WERI-Rb-1 (cell line): ENCODE results near the gene TIPARP.

Experiments
- DNase-seq: peaks from one replicate; pipeline ENCODE4 v3.0.0-alpha.2; 2020
- H3K27ac ChIP-seq: fragments of 250-450 bp; sonication (Bioruptor Pico); 2 replicates; pipeline ENCODE4 v1.5.1; 2020; ENCODE audit warnings: mild to moderate bottlenecking, moderate library complexity
- H3K27me3 ChIP-seq: fragments of 250-450 bp; sonication (Bioruptor Pico); 2 replicates; pipeline ENCODE4 v1.5.1; 2021; ENCODE audit warnings: mild to moderate bottlenecking, low read depth, moderate library complexity; ENCODE audit not compliant: insufficient read depth, severe bottlenecking
- H3K36me3 ChIP-seq: fragments of 250-450 bp; sonication (Bioruptor Pico); 2 replicates; pipeline ENCODE4 v1.5.1; 2020; ENCODE audit warnings: mild to moderate bottlenecking, moderate library complexity
- H3K4me3 ChIP-seq: 2 replicates; pipeline ENCODE4 v1.5.1; 2011; ENCODE audit warnings: low read depth, mild to moderate bottlenecking, control low read depth, low read length
- H3K9me3 ChIP-seq: fragments of 250-450 bp; sonication (Bioruptor Pico); 2 replicates; pipeline ENCODE4 v1.5.1; 2021; ENCODE audit warnings: mild to moderate bottlenecking, moderate library complexity; ENCODE audit not compliant: severe bottlenecking
- CTCF ChIP-seq: IDR thresholded peaks from 2 replicates; pipeline ENCODE4 v1.5.1; 2011; ENCODE audit warnings: low read depth, mild to moderate bottlenecking, control low read depth, inconsistent platforms, low read length

Gene TIPARP

GRCh38 chr3:156659260-156659659 lies 15.1 kb upstream of the TIPARP start:
- Histone ChIP-seq H3K36me3 (no peaks in the 10 kb centered on the region), H3K27ac (no peak overlapping the region), H3K4me3 (no peak overlapping the region), H3K27me3 (no peaks in the 10 kb centered on the region), H3K9me3 (no peaks in the 10 kb centered on the region)
- TF ChIP-seq CTCF, result no peak
- DNase-seq, result no peak

GRCh38 chr3:156661155-156661554 lies 13.2 kb upstream of the TIPARP start:
- TF ChIP-seq CTCF, result no peak
- DNase-seq, result no peak
- H3K27me3 ChIP-seq, result no peaks in the 10 kb centered on the region
- H3K36me3 ChIP-seq, result no peaks in the 10 kb centered on the region
- no peak overlapping the region for H3K27ac ChIP-seq
- H3K9me3 ChIP-seq, result no peaks in the 10 kb centered on the region
- no peak overlapping the region for H3K4me3 ChIP-seq

- no peaks in the 10 kb centered on the region for H3K36me3 ChIP-seq
- TF ChIP-seq CTCF, result no peak
- no peak for DNase-seq
- no peak overlapping the region for H3K27ac ChIP-seq
- no peaks in the 10 kb centered on the region for H3K27me3 ChIP-seq
- H3K4me3 ChIP-seq, result no peak overlapping the region
- no peaks in the 10 kb centered on the region for H3K9me3 ChIP-seq
Observed at GRCh38 chr3:156664011-156664830, 10.2 kb upstream of the TIPARP start.

- H3K4me3 ChIP-seq, result no peak overlapping the region
- no peaks in the 10 kb centered on the region for H3K9me3 ChIP-seq
- no peaks in the 10 kb centered on the region for H3K36me3 ChIP-seq
- no peaks in the 10 kb centered on the region for H3K27me3 ChIP-seq
- H3K27ac ChIP-seq, result no peak overlapping the region
- DNase-seq, result no peak
- no peak for TF ChIP-seq CTCF
Observed at GRCh38 chr3:156664831-156665178, 9.6 kb upstream of the TIPARP start.

- no peak for TF ChIP-seq CTCF
- Histone ChIP-seq H3K9me3 (no peaks in the 10 kb centered on the region), H3K27me3 (no peaks in the 10 kb centered on the region), H3K4me3 (no peak overlapping the region), H3K27ac (no peak overlapping the region), H3K36me3 (no peaks in the 10 kb centered on the region)
- no peak for DNase-seq
Observed at GRCh38 chr3:156665291-156665690, 9.1 kb upstream of the TIPARP start.

- Histone ChIP-seq H3K36me3 (no peaks in the 10 kb centered on the region), H3K27ac (no peak overlapping the region), H3K4me3 (no peak overlapping the region), H3K27me3 (no peaks in the 10 kb centered on the region), H3K9me3 (no peaks in the 10 kb centered on the region)
- no peak for DNase-seq
- TF ChIP-seq CTCF, result no peak
Observed at GRCh38 chr3:156666073-156666472, 8.3 kb upstream of the TIPARP start.
